Measurements from ENCODE around the gene SLC9A9.

DNA sequence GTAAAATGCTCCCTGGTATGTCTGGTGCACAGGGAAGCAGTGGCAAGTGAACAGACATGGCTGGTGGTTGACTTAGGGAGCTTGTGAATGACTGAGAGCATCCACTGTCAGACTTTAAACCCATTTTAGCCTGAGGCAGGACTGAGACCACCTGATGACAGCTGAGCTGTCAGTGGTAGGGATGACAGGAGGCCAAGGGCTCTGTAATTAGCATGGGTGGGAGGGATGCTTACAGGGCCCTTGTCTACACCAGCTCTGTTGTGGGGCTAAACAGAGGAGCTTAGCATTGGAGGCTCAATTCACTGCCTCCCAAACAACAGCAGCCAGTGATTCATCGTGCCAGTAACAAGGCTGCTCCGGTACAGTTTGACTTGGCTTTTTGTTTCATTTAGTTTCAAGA lies 559.3 kb downstream of the SLC9A9 start:
- TF ChIP-seq POLR2A (IDR thresholded peaks at IDR 0.05; ENCODE audit: low read length) = no peak
- no peak for TF ChIP-seq GATA1 (IDR thresholded peaks at IDR 0.05; ENCODE audit: low read depth, low read length)
